Measurements from ENCODE around the gene ADAP2.

GRCh38 chr17:30920683-30921543 is 832 bp upstream of the ADAP2 start:
- TF ChIP-seq, protein P1, sequence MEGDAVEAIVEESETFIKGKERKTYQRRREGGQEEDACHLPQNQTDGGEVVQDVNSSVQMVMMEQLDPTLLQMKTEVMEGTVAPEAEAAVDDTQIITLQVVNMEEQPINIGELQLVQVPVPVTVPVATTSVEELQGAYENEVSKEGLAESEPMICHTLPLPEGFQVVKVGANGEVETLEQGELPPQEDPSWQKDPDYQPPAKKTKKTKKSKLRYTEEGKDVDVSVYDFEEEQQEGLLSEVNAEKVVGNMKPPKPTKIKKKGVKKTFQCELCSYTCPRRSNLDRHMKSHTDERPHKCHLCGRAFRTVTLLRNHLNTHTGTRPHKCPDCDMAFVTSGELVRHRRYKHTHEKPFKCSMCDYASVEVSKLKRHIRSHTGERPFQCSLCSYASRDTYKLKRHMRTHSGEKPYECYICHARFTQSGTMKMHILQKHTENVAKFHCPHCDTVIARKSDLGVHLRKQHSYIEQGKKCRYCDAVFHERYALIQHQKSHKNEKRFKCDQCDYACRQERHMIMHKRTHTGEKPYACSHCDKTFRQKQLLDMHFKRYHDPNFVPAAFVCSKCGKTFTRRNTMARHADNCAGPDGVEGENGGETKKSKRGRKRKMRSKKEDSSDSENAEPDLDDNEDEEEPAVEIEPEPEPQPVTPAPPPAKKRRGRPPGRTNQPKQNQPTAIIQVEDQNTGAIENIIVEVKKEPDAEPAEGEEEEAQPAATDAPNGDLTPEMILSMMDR (IDR thresholded peaks at IDR 0.05; ENCODE audit: low read length), result no peak
- TF ChIP-seq EZH2 (optimal IDR thresholded peaks at IDR 0.05; ENCODE audit: low read depth, low read length), result no peak

Data from MM.1S (cell line).